Dermis blood vessel endothelial cell (primary cell): ENCODE results near the gene YLPM1. TPM values are rescaled to one million over a fixed set of nuclear protein-coding genes. Genes with fewer than 3 reads are reported as not detected.
"Not testable (repeated sequence)": the region's sequence is repeated elsewhere in the genome, so short reads cannot be mapped to it uniquely, and the experiment has no call there.

ENCODE experiments used
- DNase-seq: peaks from one replicate; pipeline ENCODE4 v3.0.0; 2010
- total RNA-seq: library from RNA; depleted of rRNA; stranded (reverse); fragments of >200 nt; gene quantifications from 2 replicates; pipeline ENCODE4 v1.2.3, GENCODE V29; 2014

YLPM1 gene, protein sequence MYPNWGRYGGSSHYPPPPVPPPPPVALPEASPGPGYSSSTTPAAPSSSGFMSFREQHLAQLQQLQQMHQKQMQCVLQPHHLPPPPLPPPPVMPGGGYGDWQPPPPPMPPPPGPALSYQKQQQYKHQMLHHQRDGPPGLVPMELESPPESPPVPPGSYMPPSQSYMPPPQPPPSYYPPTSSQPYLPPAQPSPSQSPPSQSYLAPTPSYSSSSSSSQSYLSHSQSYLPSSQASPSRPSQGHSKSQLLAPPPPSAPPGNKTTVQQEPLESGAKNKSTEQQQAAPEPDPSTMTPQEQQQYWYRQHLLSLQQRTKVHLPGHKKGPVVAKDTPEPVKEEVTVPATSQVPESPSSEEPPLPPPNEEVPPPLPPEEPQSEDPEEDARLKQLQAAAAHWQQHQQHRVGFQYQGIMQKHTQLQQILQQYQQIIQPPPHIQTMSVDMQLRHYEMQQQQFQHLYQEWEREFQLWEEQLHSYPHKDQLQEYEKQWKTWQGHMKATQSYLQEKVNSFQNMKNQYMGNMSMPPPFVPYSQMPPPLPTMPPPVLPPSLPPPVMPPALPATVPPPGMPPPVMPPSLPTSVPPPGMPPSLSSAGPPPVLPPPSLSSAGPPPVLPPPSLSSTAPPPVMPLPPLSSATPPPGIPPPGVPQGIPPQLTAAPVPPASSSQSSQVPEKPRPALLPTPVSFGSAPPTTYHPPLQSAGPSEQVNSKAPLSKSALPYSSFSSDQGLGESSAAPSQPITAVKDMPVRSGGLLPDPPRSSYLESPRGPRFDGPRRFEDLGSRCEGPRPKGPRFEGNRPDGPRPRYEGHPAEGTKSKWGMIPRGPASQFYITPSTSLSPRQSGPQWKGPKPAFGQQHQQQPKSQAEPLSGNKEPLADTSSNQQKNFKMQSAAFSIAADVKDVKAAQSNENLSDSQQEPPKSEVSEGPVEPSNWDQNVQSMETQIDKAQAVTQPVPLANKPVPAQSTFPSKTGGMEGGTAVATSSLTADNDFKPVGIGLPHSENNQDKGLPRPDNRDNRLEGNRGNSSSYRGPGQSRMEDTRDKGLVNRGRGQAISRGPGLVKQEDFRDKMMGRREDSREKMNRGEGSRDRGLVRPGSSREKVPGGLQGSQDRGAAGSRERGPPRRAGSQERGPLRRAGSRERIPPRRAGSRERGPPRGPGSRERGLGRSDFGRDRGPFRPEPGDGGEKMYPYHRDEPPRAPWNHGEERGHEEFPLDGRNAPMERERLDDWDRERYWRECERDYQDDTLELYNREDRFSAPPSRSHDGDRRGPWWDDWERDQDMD (N-terminal part only)
- total RNA-seq, result 32.3 and 45.9 TPM in 2 replicates

DNA sequence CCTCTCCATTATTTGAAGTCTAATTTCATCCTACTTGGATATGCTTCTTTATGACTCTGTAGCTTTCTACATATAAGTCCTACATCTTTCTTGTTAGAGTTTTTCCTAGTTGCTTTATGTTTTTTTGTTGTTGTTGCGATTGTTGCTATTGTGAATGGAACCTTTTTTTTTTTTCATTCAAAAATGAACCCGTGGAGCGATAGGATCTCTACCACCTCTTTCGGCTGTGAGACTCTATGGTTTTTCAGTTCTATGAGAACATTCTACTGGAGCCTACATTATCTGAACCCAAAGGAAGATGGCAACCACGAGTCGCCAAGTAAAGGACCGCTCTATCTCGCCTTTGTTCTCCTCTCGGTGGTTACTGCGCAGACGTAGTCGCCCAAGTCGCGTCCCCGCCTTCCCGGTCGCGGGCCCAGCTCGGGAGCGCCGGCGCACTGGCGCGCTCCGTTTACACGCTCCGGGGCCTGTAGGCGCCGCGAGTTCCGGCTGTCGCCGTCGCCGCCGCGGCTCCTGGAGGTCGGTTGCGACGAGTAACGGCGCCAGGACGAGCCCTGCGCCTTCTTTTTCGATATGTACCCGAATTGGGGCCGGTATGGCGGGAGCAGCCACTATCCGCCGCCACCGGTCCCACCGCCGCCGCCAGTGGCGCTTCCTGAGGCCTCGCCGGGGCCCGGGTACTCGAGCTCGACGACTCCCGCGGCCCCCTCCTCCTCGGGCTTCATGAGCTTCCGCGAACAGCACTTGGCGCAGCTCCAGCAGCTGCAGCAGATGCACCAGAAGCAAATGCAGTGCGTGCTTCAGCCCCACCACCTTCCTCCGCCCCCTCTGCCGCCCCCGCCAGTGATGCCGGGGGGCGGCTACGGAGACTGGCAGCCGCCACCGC, at the start of gene YLPM1:
Gene YLPM1 (plus strand): TSS at position 400 of the 886 bp plus-strand sequence. CDS start 174 bp downstream, at position 574.
- DNase-seq, result peak; percentile 98

DNA sequence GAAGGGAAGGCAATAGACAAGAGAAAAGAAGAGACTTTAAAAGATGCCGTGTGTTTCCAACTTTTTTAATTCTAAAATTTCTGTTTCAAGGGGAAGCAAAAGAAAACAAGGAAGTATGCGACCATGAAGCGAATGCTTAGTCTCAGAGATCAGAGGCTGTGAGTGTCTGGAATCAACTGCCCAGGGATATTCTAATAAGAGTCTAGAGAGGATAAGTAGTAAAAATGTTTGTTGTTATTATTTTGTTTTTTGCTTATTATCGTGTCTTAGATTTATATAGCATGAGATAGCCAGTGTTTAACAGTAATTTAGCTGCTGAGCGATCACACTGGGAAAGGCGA, 49.8 kb upstream of the YLPM1 start:
- DNase-seq, result no peak

DNA sequence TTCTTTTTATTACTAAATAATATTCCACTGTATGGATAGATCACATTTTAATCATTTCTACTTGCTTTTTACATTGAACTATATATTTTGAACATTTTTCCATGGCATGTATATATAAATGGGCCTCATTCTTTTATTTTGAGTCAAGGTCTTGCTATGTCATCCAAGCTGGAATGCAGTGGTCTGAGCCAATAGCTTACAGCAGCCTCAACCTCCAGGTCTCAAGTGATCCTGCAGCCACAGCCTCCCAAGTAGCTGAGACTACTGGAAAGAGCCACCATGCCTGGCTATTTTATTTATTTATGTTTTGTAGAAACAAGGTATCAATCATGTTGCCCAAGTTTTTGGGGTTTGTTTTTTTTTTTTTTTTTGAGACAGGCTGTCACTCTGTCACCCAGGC, 42.6 kb upstream of the YLPM1 start:
- DNase-seq, result no peak

DNA sequence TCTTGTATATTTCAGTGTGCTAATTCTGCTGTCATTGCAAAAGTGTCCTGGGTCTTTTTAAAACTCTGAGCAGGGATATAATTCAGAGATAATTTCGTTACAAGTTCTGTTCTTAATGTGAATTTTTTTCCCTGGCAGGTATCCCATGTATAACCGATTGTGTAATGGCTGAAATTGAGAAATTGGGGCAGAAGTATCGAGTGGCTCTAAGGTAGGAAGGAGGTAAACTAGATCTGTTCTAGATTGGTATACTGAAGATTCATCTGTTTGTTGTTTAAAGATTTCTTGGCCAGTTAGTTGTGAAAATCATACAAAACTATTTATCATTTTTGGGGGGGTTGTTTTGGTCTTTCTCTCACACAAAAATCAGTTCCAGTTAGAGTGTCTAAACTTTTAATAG, 40.0 kb upstream of the YLPM1 start:
- no peak for DNase-seq

DNA sequence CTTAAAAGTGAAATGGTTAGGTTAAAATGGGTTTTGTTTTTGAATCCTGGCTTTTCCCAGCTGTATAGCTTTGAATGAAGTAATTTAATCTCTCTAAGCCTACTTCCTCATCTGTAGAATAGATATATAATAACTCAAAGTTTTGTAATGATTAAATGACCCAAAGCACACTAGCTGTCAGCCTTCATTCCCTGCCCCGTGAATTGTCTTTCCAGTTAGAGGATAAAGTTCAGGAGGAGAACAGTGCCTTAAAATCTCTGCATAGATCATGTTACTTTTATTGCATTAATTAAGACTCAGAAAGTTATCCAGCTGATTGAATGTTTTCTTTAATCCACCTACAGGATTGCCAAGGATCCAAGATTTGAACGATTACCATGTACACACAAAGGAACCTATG, 30.7 kb upstream of the YLPM1 start:
- no peak for DNase-seq

DNA sequence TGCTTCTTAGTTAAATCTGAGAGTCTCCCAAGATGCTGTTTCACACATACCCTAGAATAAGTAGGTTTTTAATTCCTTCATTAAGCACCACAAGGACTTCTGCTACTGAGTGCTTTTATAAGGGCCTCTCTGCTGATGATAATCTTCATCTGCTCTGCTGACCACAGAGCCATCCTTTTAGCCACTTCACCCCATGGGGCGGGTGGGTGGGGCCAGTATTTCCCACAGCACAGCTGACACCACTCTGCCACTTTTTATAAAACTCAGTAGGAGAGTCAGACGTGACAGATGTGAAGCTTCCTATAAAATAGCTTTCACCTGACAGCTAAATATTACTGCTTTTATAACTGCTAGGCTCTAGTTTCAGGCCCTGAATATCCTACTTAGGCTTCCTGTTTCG, 29.9 kb upstream of the YLPM1 start:
- no peak for DNase-seq

DNA sequence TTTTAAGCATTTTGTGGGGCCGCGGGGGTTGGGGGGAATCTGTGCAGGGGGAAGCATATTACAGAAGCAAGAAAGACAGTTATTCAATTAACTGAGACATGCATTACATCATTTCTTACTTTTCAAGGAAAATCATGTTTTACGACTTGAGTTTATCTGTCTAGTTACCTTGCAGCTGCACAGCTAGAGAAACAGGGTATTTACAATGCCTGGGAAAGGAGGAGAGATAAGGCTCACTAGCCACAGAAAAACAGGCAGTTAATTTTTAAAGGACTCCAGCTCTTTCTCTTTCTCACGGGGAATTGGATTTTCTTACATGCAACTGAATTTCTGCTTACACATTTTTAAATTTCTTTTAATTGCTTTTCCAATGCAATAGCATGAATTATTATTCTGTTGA, 28.0 kb upstream of the YLPM1 start:
- DNase-seq, result no peak

DNA sequence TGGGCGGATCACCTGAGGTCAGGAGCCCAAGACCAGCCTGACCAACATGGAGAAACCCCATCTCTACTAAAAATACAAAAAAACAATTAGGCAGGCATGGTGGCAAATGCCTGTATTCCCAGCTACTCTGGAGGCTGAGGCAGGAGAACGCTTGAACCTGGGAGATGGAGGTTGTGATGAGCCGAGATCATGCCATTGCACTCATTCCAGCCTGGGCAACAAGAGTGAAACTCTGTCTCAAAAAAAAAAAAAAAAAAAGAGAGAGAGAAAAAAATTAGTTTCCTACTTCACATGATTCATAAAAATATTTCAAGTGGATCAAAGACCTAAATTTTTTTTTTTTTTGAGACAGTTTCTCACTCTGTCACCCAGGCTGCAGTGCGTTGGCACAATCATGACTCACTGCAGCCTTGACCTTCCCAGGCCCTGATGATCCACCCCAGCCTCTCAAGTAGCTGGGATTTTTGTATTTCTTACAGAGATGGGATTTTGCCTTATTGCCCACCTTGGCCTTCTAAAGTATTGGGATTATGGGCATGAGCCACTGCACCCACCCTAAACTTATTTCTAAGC, 25.3 kb upstream of the YLPM1 start:
- no peak for DNase-seq

DNA sequence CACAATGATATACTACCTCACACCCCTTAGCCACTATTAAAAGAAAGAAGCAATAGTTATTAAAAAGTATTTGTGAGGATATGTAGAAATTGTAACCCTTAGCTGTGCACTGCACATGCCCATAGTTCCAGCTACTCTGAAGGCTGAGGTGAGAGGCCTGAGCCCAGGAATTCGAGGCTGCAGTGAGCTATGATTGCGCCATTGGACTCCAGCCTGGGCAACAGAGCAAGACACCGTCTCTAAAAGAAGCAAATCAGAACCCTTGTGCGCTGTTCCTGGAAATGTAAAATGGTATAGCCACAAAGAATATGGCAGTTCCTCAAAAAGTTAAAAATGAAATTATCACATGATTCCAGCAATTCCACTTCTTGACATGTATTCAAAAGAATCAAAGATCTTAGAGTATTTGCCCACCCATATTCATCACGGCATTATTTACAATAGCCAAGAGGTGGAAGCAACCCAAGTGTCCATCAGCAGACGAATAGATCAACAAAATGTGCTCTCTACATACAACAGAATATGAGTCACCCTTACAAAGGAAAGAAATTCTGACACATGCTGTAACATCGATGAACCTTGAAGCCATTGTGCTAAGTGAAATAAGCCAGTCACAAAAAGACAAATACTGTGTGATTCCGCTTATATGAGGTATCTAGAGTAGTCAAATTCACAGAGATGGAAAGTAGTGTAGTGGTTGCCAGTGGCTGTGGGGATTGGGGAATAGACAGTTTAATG, 23.7 kb upstream of the YLPM1 start:
- peak; percentile 6 for DNase-seq

DNA sequence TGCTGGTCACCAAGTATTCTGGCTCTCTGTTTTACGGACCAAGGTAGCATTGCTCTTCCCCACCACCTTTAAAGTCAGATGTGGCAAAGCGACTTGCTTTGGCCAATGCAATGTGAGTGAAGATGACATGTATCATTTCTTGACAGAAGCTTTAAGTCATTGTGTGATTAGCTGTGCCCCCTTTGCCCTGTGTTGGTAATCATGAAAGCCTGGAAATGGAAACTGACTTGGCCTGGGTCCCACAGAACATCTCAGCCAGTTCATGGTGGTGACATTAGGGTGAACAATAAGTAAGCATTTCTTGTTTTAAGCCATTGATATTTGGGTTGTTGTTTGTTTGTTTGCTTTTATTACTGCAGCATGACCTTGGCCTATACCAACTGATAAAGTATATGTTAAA, 15.9 kb upstream of the YLPM1 start:
- DNase-seq, result no peak

DNA sequence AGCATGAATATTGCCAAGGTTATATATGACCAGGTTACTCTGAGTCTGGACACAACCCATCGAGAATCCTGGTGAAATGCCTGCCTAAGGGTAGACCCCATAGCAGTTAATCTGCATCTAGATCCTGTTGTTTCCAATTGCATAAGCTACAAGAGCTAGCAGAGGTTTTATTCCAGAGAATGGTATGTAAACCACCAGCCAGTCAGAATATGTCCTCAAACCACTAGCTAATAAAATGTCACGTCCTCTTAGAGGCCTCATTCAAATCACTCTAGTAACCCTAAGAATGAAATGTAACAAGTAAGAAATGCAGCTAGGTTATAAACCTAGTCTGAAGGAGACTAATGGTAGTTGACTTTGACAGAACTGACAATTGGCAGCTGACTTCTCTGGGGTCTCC, 9.0 kb upstream of the YLPM1 start:
- no peak for DNase-seq

DNA sequence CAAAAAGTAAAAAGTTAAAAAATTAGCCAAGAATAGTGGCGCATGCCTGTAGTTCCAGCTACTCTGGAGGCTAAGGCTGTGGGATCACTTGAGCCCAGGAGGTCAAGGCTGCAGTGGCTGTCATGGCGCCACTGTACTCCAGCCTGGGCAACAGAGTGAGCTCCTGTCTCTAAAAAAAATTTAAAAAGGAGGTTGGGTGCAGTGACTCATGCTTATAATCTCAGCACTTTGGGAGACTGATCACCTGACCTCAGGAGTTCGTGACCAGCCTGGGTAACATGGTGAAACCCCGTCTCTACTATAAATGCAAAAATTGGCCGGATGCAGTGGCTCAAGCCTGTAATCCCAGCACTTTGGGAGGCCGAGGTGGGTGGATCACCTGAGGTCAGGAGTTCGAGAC, 8.2 kb upstream of the YLPM1 start:
- DNase-seq, result no peak

DNA sequence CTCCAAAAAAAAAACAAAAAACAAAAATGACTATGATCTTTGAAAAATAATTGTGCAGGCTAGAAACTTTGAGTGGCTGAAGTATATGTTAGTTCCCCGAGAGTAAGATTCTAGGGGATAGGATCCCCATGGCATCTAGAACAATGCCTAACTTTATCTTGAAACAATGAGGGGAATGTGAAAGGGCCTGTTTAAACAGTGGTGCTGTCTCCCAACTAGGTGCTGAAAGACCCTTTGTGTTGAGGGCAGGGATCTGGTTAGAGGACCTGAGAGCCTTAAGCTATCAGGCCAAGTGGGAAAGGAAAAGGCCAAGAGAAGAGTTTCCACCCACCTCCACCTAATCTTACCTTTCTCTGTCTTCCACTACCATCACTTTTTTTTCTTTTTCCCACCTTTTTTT, 6.8 kb upstream of the YLPM1 start:
- no peak for DNase-seq

DNA sequence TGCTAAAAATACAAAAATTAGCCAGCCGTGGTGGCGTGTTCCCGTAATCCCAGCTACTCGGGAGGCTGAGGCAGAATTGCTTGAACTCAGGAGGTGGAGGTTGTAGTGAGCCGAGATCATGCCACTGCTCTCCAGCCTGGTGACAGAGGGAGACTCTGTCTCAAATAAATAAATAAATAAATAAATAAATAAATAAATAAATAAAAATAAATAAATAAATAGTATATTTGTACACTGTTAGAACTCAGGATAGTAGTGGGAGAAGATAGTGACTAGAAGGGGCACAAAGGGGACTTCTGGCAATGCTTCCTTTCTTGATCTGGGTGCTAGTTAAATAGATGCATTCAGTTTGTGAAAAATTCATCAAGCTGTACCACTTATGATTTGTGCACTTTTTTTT, 4.6 kb upstream of the YLPM1 start:
- DNase-seq, result not testable (repeated sequence)

DNA sequence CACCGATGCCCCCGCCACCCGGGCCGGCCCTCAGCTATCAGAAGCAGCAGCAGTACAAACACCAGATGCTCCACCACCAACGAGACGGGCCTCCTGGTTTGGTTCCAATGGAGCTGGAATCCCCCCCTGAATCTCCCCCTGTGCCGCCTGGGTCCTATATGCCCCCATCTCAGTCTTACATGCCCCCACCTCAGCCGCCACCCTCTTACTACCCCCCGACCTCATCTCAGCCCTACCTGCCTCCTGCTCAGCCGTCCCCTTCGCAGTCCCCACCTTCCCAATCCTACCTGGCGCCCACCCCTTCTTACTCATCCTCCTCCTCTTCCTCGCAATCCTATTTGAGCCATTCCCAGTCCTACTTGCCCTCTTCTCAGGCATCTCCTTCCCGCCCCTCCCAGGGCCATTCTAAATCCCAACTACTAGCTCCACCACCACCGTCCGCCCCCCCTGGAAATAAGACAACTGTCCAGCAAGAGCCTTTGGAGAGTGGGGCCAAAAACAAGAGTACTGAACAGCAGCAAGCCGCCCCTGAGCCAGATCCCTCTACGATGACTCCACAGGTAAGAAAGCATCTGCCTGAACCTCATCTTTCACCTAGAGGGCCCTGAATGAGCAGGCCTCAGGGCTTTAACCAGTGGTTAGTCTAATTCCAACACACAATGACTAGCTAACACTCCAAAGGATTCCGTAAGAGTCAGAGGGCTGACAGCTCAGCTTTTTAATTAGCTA, 851 bp downstream of the YLPM1 start:
- DNase-seq, result peak; percentile 43

DNA sequence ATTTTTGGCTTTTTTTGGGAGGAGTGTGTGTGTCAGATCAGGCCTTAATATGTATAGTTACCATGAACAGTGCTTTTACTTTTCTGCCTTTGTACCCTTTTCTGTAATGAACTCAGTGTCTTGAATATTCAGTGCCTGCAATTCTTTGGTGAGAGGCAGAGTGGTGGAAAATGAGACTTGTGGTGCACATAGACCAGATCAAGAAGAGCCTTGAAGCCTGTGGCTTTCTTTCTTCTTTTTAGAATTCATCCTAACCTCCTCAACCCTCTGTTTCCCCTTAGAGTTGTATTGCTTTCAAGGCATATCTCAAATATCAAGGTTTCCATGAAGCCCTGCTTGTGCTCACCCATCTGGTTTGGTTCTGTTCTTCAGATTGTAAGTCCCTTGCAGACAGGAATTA, 2.6 kb downstream of the YLPM1 start:
- DNase-seq, result no peak

DNA sequence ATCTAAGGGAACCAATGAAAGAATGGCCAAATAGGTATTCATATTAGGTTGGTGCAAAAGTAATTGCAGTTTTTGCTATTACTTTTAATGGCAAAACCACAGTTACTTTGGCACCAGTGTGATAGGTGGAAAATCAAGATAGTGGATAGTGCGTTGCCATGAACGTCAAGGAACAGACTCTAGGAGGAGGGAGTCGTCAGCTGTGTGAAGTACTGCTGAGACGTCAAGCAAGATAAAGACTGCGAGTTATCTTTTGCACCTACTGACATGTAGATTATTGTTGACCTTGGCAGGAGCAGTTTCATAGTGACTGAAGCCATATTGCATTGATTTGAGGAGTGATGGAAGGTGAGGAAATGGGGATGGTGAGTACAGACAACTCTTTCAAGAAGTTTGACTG, 8.3 kb downstream of the YLPM1 start:
- DNase-seq, result no peak

DNA sequence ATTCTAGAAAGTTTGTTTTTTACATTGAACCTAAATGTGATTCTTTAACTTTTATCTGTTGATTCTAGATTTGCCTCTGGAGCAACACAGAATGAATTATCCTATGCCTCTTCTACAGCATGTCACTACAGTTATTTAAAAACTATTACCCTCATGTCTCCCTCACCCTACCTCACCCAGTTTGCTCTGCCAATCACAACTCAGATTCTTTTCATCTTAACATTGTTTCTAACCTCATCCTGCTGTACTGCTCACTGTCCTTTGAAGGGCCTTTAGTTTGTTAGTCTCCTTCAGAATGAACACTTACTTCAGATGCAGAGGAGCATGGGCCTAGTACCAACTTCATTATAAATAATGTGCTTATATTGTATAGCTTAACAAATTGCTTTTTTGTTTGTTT, 21.5 kb downstream of the YLPM1 start:
- DNase-seq, result no peak

DNA sequence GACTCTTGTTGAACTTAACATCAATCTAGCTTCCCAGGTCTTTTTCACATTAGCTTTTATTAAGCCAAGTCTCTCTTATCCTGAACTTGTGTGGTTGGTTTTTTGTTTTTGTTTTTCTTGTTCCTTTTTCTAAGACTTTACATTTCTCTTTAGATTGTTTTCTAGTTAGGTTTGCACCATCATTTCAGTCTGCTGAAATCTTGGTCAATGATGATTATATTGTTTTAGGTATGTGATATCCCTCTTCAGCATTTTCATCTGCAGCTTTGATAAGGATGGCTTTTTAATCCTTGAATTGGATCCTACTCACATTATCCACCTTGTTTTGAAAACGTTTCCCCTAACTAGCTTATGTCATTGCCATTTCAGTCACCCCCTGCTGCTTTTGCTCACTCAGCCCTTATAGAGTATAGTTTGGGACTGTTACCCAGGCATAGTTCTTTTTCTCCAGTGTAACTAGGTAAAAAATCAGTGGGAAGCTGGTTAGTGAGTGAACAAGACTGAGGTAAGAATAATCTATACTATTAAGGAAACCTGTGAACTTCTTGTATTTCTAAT, 22.0 kb downstream of the YLPM1 start:
- no peak for DNase-seq

DNA sequence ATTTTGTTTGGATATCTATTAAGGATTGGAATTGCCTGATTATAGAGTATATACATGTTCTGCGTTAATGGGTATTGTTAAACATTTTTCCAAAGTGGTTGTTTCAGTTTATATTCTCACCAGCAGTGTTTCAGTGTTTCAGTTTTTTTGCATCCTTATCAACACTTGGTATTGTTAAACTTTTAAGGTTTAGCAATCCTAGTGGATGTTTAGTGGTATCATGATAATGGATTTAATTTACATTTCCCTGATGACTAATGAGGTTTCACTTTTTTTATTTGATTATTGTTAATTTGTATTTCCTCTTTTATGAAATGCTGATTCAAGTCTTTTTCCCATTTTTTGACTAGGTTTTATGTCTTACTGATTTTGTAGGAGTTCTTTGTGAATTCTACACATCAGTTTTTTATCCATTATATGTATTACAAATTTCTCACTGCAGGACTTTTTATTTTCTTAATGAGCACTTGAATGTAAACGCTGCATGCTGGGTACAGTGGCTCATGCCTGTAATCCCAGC, 23.7 kb downstream of the YLPM1 start:
- DNase-seq, result no peak
